Left ventricle myocardium inferior (tissue), 1 donor: Measurements from ENCODE around the gene GAGE13. TPM values are rescaled to one million over a fixed set of nuclear protein-coding genes. Genes with fewer than 3 reads are reported as not detected.
"Not testable (repeated sequence)": the region's sequence is repeated elsewhere in the genome, so short reads cannot be mapped to it uniquely, and the experiment has no call there.

Source experiments
- DNase-seq: peaks from one replicate; pipeline ENCODE4 v3.0.0-alpha.2; 2020
- H3K27ac ChIP-seq: fragments of 200-600 bp; replicated peaks from 2 replicates; pipeline ENCODE4 v1.8.0; 2021
- H3K27me3 ChIP-seq: fragments of 200-600 bp; 2 replicates; pipeline ENCODE4 v1.8.0; 2021; ENCODE audit warnings: low read depth
- H3K36me3 ChIP-seq: fragments of 200-600 bp; 2 replicates; pipeline ENCODE4 v1.8.0; 2021
- H3K4me1 ChIP-seq: fragments of 200-600 bp; 2 replicates; pipeline ENCODE4 v1.8.0; 2021
- H3K4me3 ChIP-seq: fragments of 200-600 bp; 2 replicates; pipeline ENCODE4 v1.8.0; 2021; ENCODE audit warnings: mild to moderate bottlenecking, moderate library complexity
- H3K9me3 ChIP-seq: fragments of 200-600 bp; replicated peaks from 2 replicates; pipeline ENCODE4 v1.8.0; 2021
- intact Hi-C: fragments of 100-400 bp; cut with micrococcal nuclease; formaldehyde crosslinking; loops from one replicate; pipeline ENCODE4 v1.11.0; 2022
- total RNA-seq: library from RNA; stranded (reverse); fragmentation: NEBNext Ultra II Directional; extraction: Animal tissue kit (Norgen Biotek cat#: 25700); gene quantifications from one replicate; pipeline ENCODE4 v1.2.1, GENCODE V29; 2021
- TF ChIP-seq, protein P1 (sequence below): fragments of 200-600 bp; IDR thresholded peaks from 2 replicates; pipeline ENCODE4 v1.8.0; 2021; ENCODE audit warnings: antibody characterized with exemption, mild to moderate bottlenecking, borderline replicate concordance
- donor health status: DM: no; HTN: yes; CAD: no; lungs with severe emphysema.

The GAGE13 gene
- total RNA-seq, 1 donor from 2014 or later = not detected

DNA sequence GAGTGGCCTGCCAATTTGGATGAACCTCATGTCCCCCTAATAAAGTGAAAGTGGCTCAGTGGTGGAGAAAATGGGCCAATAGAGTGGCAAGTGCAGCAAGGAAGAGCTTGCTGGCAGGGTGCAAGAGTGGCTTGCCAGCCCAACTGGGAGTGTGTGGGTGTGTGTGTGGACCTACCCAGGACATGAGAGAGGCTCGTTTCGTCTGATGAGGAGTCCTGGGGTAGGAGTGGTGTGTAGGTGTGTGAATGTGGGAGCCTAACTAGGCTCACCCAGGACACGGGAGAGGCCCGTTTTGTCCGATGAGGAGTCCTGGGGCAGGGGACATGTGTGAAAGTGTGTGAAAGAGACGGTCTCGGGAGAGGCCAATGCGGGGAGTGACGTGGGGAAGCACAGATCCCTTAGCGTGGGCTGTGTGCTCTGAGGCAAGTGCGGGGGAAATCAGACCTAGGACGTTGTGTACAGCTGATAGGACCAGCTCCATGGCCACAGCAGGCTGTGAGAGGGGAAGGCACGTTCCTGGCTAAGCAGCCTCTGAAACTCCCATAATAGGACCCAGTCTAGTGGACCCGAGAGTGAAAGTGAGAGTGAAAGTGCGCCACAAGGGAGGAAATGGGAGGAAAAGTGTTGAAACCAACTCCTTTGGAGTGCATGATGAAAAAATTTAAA is 22.6 kb upstream of the GAGE13 start:
- Histone ChIP-seq H3K9me3 (no peaks in the 10 kb centered on the region), H3K4me1 (no peaks in the 10 kb centered on the region), H3K4me3 (peak overlapping the region; percentile 57), H3K36me3 (no peaks in the 10 kb centered on the region), H3K27me3 (no peaks in the 10 kb centered on the region), H3K27ac (peak overlapping the region; percentile 69)
- DNase-seq = peak; percentile 17
- TF ChIP-seq, protein P1, sequence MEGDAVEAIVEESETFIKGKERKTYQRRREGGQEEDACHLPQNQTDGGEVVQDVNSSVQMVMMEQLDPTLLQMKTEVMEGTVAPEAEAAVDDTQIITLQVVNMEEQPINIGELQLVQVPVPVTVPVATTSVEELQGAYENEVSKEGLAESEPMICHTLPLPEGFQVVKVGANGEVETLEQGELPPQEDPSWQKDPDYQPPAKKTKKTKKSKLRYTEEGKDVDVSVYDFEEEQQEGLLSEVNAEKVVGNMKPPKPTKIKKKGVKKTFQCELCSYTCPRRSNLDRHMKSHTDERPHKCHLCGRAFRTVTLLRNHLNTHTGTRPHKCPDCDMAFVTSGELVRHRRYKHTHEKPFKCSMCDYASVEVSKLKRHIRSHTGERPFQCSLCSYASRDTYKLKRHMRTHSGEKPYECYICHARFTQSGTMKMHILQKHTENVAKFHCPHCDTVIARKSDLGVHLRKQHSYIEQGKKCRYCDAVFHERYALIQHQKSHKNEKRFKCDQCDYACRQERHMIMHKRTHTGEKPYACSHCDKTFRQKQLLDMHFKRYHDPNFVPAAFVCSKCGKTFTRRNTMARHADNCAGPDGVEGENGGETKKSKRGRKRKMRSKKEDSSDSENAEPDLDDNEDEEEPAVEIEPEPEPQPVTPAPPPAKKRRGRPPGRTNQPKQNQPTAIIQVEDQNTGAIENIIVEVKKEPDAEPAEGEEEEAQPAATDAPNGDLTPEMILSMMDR = no peak
- intact Hi-C loops = no loop called here

DNA sequence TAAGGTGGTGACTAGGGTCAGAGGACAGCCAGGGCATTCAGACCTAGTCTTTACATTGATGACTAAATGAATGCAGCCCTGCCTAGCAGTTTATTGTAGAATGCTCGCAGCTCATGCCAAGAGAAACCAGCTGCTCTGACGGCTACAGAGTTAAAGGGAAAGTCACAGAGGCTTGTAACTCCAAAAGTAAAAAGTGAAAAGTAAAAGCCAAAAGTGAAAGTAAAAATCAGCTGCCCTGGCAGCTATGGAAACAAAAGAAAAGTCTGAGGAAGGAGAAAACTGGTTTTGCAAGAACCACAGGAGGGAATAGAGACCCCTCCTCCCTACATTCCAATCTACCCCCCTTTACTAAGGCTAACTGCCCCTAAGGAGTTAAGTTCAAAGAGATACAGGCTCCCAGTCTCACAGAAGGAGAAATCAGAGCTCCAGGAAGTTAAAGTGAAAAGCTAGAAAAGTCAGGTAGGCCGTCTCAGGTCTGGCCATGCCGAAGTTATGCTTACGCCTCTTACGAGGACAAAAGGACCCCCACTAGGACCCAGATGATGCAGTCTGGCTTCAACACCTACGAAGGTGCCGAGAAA is 21.9 kb upstream of the GAGE13 start:
- TF ChIP-seq, protein P1 = no peak
- peak overlapping the region; percentile 57 for H3K4me3 ChIP-seq

DNA sequence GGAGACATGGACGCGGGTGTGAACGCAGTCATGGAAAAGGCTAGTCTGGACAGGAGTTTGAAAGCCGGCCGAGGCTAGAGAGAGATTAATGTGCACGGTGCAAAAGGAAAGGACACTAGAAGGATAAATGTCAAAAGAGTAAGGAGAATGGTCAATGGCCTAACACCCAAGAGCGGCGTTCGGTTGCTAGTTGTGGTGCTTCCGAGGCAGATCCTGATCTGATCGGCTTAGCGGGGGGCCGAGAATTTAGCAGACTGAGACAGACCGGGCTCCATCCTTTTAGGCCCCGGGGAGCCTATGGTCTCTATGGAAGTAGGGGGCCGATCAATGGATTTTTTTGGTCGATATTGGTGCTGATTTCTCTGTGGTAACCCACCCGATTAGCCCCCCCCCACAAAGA is 21.0 kb upstream of the GAGE13 start:
- intact Hi-C loops = no loop called here
- H3K4me1 ChIP-seq = no peaks in the 10 kb centered on the region
- no peaks in the 10 kb centered on the region for H3K9me3 ChIP-seq
- H3K27me3 ChIP-seq = no peaks in the 10 kb centered on the region
- no peaks in the 10 kb centered on the region for H3K36me3 ChIP-seq
- TF ChIP-seq, protein P1 = no peak
- DNase-seq = no peak
- no peak overlapping the region for H3K27ac ChIP-seq
- H3K4me3 ChIP-seq = no peak overlapping the region

More for the DNA sequence above, 21.9 kb upstream of the GAGE13 start:
- H3K9me3 ChIP-seq = no peaks in the 10 kb centered on the region
- intact Hi-C loops = no loop called here
- H3K27ac ChIP-seq = peak overlapping the region; percentile 69
- no peaks in the 10 kb centered on the region for H3K36me3 ChIP-seq
- no peaks in the 10 kb centered on the region for H3K27me3 ChIP-seq
- no peaks in the 10 kb centered on the region for H3K4me1 ChIP-seq
- no peak for DNase-seq

DNA sequence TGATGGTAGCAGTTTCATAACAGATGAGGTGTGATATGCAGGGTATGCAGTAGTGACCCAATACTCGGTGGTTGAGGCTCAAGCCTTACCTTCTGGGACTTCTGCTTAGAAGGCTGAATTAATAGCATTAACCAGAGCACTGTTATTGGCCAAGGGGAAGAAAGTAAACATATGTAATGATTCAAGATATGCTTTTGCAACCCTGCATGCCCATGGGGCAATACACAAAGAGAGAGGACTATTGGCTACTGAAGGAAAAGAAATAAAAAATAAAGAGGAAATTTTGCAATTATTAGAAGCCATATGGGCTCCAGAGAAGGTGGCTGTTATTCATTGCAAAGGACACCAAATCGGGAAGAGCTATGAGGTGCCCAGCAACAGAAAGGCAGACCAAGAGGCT is 19.2 kb upstream of the GAGE13 start:
- H3K4me3 ChIP-seq = no peak overlapping the region
- no peaks in the 10 kb centered on the region for H3K9me3 ChIP-seq
- H3K27me3 ChIP-seq = no peaks in the 10 kb centered on the region
- H3K4me1 ChIP-seq = no peaks in the 10 kb centered on the region
- no peak for DNase-seq
- intact Hi-C loops = no loop called here
- TF ChIP-seq, protein P1 = no peak
- H3K27ac ChIP-seq = no peak overlapping the region
- no peaks in the 10 kb centered on the region for H3K36me3 ChIP-seq

DNA sequence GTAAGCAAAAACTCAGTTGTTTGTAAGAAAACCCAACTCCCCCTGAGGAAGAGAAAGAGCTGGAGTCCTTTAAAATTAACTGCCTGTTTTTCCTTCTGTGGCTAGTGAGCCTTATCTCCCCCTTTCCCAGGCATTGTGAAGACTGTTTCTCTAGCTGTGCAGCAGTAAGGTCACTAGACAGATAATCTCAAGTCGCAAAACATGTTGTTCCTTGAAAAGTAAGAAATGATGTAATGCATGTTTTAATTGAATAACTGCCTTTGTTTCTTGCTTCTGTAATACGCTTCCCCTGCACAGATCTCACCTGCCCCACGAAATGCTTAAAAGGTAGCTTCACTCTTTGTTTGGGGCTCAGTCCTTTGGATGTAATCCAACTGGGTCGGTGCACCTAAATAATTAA is 15.3 kb upstream of the GAGE13 start:
- no peak overlapping the region for H3K4me3 ChIP-seq
- intact Hi-C loops = no loop called here
- H3K4me1 ChIP-seq = no peaks in the 10 kb centered on the region
- H3K9me3 ChIP-seq = no peaks in the 10 kb centered on the region
- TF ChIP-seq, protein P1 = no peak
- H3K36me3 ChIP-seq = no peaks in the 10 kb centered on the region
- DNase-seq = no peak
- H3K27ac ChIP-seq = no peak overlapping the region
- no peaks in the 10 kb centered on the region for H3K27me3 ChIP-seq

DNA sequence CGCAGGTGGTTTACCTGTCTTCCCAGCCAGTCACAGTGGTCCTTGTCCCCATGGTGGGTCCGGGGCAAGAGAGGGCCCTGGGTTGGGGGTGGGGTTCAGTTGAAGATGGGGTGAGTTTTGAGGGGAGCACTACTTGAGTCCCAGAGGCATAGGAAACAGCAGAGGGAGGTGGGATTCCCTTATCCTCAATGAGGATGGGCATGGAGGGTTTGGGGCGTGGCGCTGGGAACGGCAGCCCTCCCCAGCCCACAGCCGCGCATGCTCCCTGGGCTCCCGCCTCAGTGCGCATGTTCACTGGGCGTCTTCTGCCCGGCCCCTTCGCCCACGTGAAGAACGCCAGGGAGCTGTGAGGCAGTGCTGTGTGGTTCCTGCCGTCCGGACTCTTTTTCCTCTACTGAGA is 9.6 kb upstream of the GAGE13 start, which contains the start of gene GAGE12J:
GAGE12J (plus strand) TSS at position 301 of the 400 bp plus-strand sequence. CDS start 1,157 bp downstream, outside the sequence.
- not testable (repeated sequence) for H3K27me3 ChIP-seq

DNA sequence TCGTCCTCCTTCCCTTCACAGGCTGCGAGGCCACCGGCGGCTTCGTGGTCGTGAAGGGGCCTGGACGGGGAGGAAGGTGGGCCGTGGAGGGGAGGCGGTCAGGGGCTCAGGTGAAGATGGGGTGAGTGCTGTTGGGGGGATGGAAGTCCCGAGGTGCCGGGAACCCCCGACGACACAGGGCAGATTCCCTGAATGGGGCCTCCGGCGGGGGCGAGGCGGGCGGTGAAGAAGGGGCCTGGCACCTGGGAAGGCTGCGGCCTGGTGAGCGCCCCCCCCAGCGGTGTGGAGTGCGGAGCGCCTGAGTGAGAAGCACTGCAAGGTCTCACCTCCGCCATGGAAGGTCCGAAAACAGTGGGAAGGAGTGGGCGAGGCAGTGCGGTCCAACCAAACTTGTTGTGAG is 9.1 kb upstream of the GAGE13 start:
- H3K36me3 ChIP-seq, H3K4me3 ChIP-seq, H3K27me3 ChIP-seq, H3K9me3 ChIP-seq, H3K4me1 ChIP-seq, H3K27ac ChIP-seq, DNase-seq, intact Hi-C loops: not testable (repeated sequence)

More for the DNA sequence above, 9.6 kb upstream of the GAGE13 start, which contains the start of gene GAGE12J:
- H3K4me3 ChIP-seq, intact Hi-C loops, H3K4me1 ChIP-seq, H3K9me3 ChIP-seq, H3K27ac ChIP-seq, DNase-seq, H3K36me3 ChIP-seq: not testable (repeated sequence)

DNA sequence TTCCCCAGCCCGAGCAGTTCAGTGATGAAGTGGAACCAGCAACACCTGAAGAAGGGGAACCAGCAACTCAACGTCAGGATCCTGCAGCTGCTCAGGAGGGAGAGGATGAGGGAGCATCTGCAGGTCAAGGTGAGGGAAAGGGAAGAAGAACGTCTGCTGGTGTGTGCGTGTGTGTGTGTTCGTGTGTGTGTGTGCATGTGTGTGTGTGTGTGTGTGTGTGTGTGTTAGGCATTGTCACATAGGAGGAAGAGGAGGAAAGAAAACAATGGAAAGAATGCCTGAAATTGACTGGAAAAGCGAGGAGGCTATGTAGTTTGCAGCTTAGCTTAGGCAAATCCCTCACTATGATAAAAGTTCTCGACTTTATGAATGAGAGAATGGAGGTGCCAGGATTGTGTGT is 7.6 kb upstream of the GAGE13 start:
- H3K9me3 ChIP-seq, DNase-seq, H3K36me3 ChIP-seq, H3K4me1 ChIP-seq, H3K27ac ChIP-seq, H3K4me3 ChIP-seq, intact Hi-C loops, H3K27me3 ChIP-seq: not testable (repeated sequence)

DNA sequence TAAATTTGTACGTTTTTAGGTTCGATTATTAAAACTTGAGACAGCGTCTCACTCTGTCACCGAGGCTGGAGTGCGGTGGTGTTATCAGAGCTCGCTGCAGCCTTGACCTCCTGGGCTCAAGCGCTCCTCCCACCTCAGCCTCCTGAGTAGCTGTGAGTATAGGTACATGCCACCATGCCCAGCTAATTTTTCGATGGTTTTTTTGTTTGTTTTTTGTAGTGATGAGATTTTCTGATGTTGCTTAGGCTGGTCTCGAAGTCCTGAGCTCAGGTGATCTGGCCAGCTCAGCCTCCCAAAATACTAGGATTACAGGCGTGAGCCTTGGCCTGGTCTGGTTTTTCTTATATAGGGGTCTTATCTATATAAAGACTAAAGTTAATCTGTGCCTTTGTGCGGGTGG is 961 bp upstream of the GAGE13 start:
- H3K36me3 ChIP-seq, H3K4me3 ChIP-seq, H3K9me3 ChIP-seq, H3K4me1 ChIP-seq, H3K27ac ChIP-seq, H3K27me3 ChIP-seq, intact Hi-C loops, DNase-seq: not testable (repeated sequence)
